Measurements from ENCODE around the gene OR13A1.
"Not testable (repeated sequence)": the region's sequence is repeated elsewhere in the genome, so short reads cannot be mapped to it uniquely, and the experiment has no call there.

OR13A1 gene

DNA sequence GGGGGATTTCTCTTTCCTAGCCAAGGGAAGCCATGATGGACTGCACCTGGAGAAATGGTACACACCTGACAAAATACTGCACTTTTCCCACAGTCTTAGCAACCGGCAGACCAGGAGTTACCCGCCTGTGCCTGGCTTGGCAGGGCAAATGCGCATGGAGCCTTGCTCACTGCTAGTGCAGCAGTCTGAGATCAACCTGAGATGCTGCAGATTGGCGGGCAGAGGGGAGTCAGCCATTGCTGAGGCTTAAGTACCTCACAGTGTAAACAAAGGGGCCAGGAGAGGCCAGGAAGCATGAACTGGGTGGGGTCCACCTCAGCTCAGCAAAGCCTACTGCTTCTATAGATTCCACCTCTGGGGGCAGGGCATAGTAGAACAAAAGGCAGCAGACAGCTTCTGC is 49.4 kb downstream of the OR13A1 start:
- ChIA-PET CTCF (no interaction called here), POLR2A (no interaction called here)
- TF ChIP-seq NFRKB (IDR thresholded peaks at IDR 0.05) (no peak), HDGF (IDR thresholded peaks at IDR 0.05; ENCODE audit: borderline replicate concordance) (no peak), FOXM1 (IDR thresholded peaks at IDR 0.05; ENCODE audit: borderline replicate concordance) (no peak), ZNF384 (IDR thresholded peaks at IDR 0.05) (no peak), BHLHE40 (IDR thresholded peaks at IDR 0.05; ENCODE audit: borderline replicate concordance) (no peak), L3MBTL2 (conservative IDR thresholded peaks at IDR 0.05) (no peak)
- TF ChIP-seq, protein P1, sequence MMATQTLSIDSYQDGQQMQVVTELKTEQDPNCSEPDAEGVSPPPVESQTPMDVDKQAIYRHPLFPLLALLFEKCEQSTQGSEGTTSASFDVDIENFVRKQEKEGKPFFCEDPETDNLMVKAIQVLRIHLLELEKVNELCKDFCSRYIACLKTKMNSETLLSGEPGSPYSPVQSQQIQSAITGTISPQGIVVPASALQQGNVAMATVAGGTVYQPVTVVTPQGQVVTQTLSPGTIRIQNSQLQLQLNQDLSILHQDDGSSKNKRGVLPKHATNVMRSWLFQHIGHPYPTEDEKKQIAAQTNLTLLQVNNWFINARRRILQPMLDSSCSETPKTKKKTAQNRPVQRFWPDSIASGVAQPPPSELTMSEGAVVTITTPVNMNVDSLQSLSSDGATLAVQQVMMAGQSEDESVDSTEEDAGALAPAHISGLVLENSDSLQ (IDR thresholded peaks at IDR 0.05), result no peak
- DNase-seq (ENCODE audit: extremely low spot score), result no peak

DNA sequence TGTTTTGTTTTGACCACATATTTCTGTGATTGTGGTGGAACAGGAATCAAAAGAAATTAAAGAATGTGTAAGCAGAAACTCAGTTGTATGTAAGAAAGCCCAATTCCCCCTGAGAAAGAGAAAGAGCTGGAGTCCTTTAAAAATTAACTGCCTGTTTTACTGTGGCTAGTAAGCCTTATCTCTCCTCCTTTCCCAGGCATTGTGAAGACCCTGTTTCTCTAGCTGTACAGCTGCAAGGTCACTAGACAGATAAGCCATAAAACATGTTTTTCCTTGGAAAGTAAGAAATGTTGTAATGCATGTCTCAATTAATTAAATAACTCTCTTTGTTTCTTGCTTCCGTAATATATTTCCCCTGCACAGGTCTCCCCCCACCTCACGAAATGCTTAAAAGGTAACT is 53.5 kb downstream of the OR13A1 start:
- ChIA-PET CTCF (no interaction called here), POLR2A (no interaction called here)
- TF ChIP-seq ELF4 (IDR thresholded peaks at IDR 0.05), result no peak
- TF ChIP-seq, protein P1 (IDR thresholded peaks at IDR 0.05), result no peak
- TF ChIP-seq NFRKB (IDR thresholded peaks at IDR 0.05), result no peak
- no peak for TF ChIP-seq L3MBTL2 (conservative IDR thresholded peaks at IDR 0.05)
- TF ChIP-seq ZNF384 (IDR thresholded peaks at IDR 0.05), result no peak
- no peak for TF ChIP-seq SP1 (IDR thresholded peaks at IDR 0.05)
- TF ChIP-seq FOXM1 (IDR thresholded peaks at IDR 0.05; ENCODE audit: borderline replicate concordance), result no peak
- TF ChIP-seq SUZ12 (IDR thresholded peaks at IDR 0.05), result no peak
- TF ChIP-seq FOXA1 (IDR thresholded peaks at IDR 0.05), result no peak
- TF ChIP-seq TARDBP (IDR thresholded peaks at IDR 0.05), result no peak
- TF ChIP-seq CTBP1 (IDR thresholded peaks at IDR 0.05; ENCODE audit: borderline replicate concordance), result no peak
- TF ChIP-seq ARNT (IDR thresholded peaks at IDR 0.05), result no peak
- no peak for TF ChIP-seq LEF1 (IDR thresholded peaks at IDR 0.05; ENCODE audit: borderline replicate concordance)
- no peak for TF ChIP-seq HDGF (IDR thresholded peaks at IDR 0.05; ENCODE audit: borderline replicate concordance)
- no peak for TF ChIP-seq BHLHE40 (IDR thresholded peaks at IDR 0.05; ENCODE audit: borderline replicate concordance)
- no peak for TF ChIP-seq FOXK2 (IDR thresholded peaks at IDR 0.05)
- DNase-seq (ENCODE audit: extremely low spot score), result no peak

- ChIA-PET CTCF (no interaction called here), POLR2A (no interaction called here)
- no peak for DNase-seq (ENCODE audit: extremely low spot score)
- no peak for TF ChIP-seq TARDBP (IDR thresholded peaks at IDR 0.05)
- no peak for TF ChIP-seq BHLHE40 (IDR thresholded peaks at IDR 0.05; ENCODE audit: borderline replicate concordance)
- TF ChIP-seq NFRKB (IDR thresholded peaks at IDR 0.05), result no peak
- TF ChIP-seq, protein P1 (IDR thresholded peaks at IDR 0.05), result no peak
- no peak for TF ChIP-seq ELF4 (IDR thresholded peaks at IDR 0.05)
- no peak for TF ChIP-seq SP1 (IDR thresholded peaks at IDR 0.05)
- no peak for TF ChIP-seq SUZ12 (IDR thresholded peaks at IDR 0.05)
- no peak for TF ChIP-seq ARNT (IDR thresholded peaks at IDR 0.05)
- no peak for TF ChIP-seq LEF1 (IDR thresholded peaks at IDR 0.05; ENCODE audit: borderline replicate concordance)
- no peak for TF ChIP-seq HDGF (IDR thresholded peaks at IDR 0.05; ENCODE audit: borderline replicate concordance)
- no peak for TF ChIP-seq L3MBTL2 (conservative IDR thresholded peaks at IDR 0.05)
- TF ChIP-seq FOXA1 (IDR thresholded peaks at IDR 0.05), result no peak
- no peak for TF ChIP-seq FOXK2 (IDR thresholded peaks at IDR 0.05)
- TF ChIP-seq CTBP1 (IDR thresholded peaks at IDR 0.05; ENCODE audit: borderline replicate concordance), result no peak
Measured at GRCh38 chr10:45261243-45261775, 54.1 kb downstream of the OR13A1 start.

DNA sequence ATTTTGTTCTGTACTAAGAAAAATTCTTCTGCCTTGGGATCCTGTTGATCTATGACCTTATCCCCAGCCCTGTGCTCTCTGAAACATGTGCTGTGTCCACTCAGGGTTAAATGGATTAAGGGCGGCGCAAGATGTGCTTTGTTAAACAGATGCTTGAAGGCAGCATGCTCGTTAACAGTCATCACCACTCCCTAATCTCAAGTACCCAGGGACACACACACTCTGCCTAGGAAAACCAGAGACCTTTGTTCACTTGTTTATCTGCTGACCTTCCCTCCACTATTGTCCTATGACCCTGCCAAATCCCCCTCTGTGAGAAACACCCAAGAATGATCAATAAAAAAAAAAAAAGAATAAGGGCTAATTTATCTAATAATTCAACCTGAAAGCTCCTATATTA is 54.8 kb downstream of the OR13A1 start:
- POLR2A ChIA-PET; CTCF ChIA-PET; DNase-seq (ENCODE audit: extremely low spot score): not testable (repeated sequence)

GRCh38 chr10:45259786-45260495 is 55.5 kb downstream of the OR13A1 start:
- POLR2A ChIA-PET; CTCF ChIA-PET; DNase-seq (ENCODE audit: extremely low spot score): not testable (repeated sequence)

DNA sequence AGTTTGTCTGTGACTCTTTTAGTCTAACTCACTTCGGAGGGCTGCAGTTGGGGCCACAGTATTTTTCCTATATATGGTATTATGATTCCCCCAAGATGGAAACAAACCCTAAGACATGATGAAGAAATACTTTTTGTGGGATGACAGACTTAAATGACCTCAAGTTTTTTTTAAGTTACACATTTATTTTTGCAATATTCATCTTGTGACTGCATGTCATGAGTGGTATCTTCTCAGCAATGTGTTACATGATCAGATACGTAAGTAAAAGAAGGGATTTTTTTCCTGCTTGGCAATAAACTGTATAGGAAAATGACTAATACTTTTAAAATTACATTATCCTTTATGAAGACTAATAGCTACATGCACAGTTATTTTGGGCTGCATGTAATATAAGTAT is 57.8 kb downstream of the OR13A1 start:
- ChIA-PET POLR2A (no interaction called here), CTCF (no interaction called here)
- no peak for DNase-seq (ENCODE audit: extremely low spot score)
- TF ChIP-seq HDGF (IDR thresholded peaks at IDR 0.05; ENCODE audit: borderline replicate concordance) (no peak), TARDBP (IDR thresholded peaks at IDR 0.05) (no peak), FOXK2 (IDR thresholded peaks at IDR 0.05) (no peak), NFRKB (IDR thresholded peaks at IDR 0.05) (no peak), SP1 (IDR thresholded peaks at IDR 0.05) (no peak), ELF4 (IDR thresholded peaks at IDR 0.05) (no peak), ZNF384 (IDR thresholded peaks at IDR 0.05) (no peak), ARNT (IDR thresholded peaks at IDR 0.05) (no peak), LEF1 (IDR thresholded peaks at IDR 0.05; ENCODE audit: borderline replicate concordance) (no peak), CTBP1 (IDR thresholded peaks at IDR 0.05; ENCODE audit: borderline replicate concordance) (no peak), L3MBTL2 (conservative IDR thresholded peaks at IDR 0.05) (no peak), BHLHE40 (IDR thresholded peaks at IDR 0.05; ENCODE audit: borderline replicate concordance) (no peak), SUZ12 (IDR thresholded peaks at IDR 0.05) (no peak), FOXM1 (IDR thresholded peaks at IDR 0.05; ENCODE audit: borderline replicate concordance) (no peak), FOXA1 (IDR thresholded peaks at IDR 0.05) (no peak)
- TF ChIP-seq, protein P1 (IDR thresholded peaks at IDR 0.05), result no peak

Data from HEK293T (cell line).